DND-41 (cell line): Measurements from ENCODE around the gene DNAJC30.
A peak's percentile ranks its signal among the peaks of the same experiment; 100 is the strongest.

ENCODE experiments used
- ATAC-seq: fragments of 200-7000 bp; cut with Tn5 transposase; 3 replicates; pipeline ENCODE4 v1.9.1; 2021; ENCODE audit warnings: low read depth; ENCODE audit not compliant: insufficient read depth
- DNase-seq: peaks from one replicate; pipeline ENCODE4 v3.0.0-alpha.2; 2020
- H2AFZ ChIP-seq: 2 replicates; pipeline ENCODE4 v1.6.0; 2012; ENCODE audit warnings: low read depth, low read length
- H3K27ac ChIP-seq: 2 replicates; pipeline ENCODE4 v1.5.1; 2012; ENCODE audit warnings: low read length, inconsistent platforms
- H3K27me3 ChIP-seq: fragments of 200-600 bp; sonication (generic); 2 replicates; pipeline ENCODE4 v1.6.0; 2012; ENCODE audit warnings: low read length, mild to moderate bottlenecking, inconsistent platforms; ENCODE audit not compliant: insufficient read depth, poor library complexity
- H3K36me3 ChIP-seq: 2 replicates; pipeline ENCODE4 v1.5.1; 2012; ENCODE audit warnings: low read length, inconsistent platforms; ENCODE audit not compliant: insufficient read depth
- H3K4me1 ChIP-seq: 2 replicates; pipeline ENCODE4 v1.5.1; 2012; ENCODE audit warnings: mild to moderate bottlenecking, low read length; ENCODE audit not compliant: insufficient read depth
- H3K4me2 ChIP-seq: 2 replicates; pipeline ENCODE4 v1.6.0; 2012; ENCODE audit warnings: mild to moderate bottlenecking, moderate library complexity, low read length, inconsistent platforms; ENCODE audit not compliant: insufficient read depth
- H3K4me3 ChIP-seq, 2 experiments: fragments of 200-600 bp in 1 of 2; shearing (Covaris generic) in 1 of 2; 2 replicates each; pipeline ENCODE4 v1.5.1; 2012 to 2016; ENCODE audit warnings: inconsistent platforms in 2 of 2, low read length in 2 of 2, mild to moderate bottlenecking in 2 of 2, low read depth in 1 of 2, moderate library complexity in 1 of 2
- H3K79me2 ChIP-seq: 2 replicates; pipeline ENCODE4 v1.6.0; 2012; ENCODE audit warnings: low read length, inconsistent platforms; ENCODE audit not compliant: insufficient read depth
- H3K9ac ChIP-seq: 2 replicates; pipeline ENCODE4 v1.6.0; 2012; ENCODE audit warnings: low read depth, mild to moderate bottlenecking, inconsistent platforms, low read length, moderate library complexity
- H3K9me3 ChIP-seq: 2 replicates; pipeline ENCODE4 v1.5.1; 2012; ENCODE audit warnings: low read length, moderate library complexity, mild to moderate bottlenecking, inconsistent platforms; ENCODE audit not compliant: insufficient read depth, severe bottlenecking
- H4K20me1 ChIP-seq: 2 replicates; pipeline ENCODE4 v1.6.0; 2012; ENCODE audit warnings: low read length; ENCODE audit not compliant: insufficient read depth
- CTCF ChIP-seq: IDR thresholded peaks from 2 replicates; pipeline ENCODE4 v1.5.1; 2012; ENCODE audit warnings: borderline replicate concordance, low read length, moderate library complexity, mild to moderate bottlenecking; ENCODE audit not compliant: poor library complexity, severe bottlenecking; ENCODE audit errors: extremely low read depth
- EZH2 ChIP-seq: IDR thresholded peaks from 3 replicates; pipeline ENCODE4 v1.6.1; 2012; ENCODE audit warnings: borderline replicate concordance, low read depth, mild to moderate bottlenecking, moderate library complexity, low read length, inconsistent platforms; ENCODE audit not compliant: severe bottlenecking

DNAJC30 gene

GRCh38 chr7:73702665-73703064 lies 19.4 kb upstream of the DNAJC30 start:
- Histone ChIP-seq H3K9ac (no peak overlapping the region), H4K20me1 (peaks cover 19% of the 10 kb centered on the region), H3K9me3 (no peaks in the 10 kb centered on the region), H3K27ac (no peak overlapping the region), H3K27me3 (no peaks in the 10 kb centered on the region), H3K4me3 (no peak overlapping the region), H3K79me2 (no peaks in the 10 kb centered on the region), H3K4me1 (peaks cover 16% of the 10 kb centered on the region), H2AFZ (no peak overlapping the region), H3K36me3 (peaks cover 21% of the 10 kb centered on the region), H3K4me2 (no peak overlapping the region)
- TF ChIP-seq EZH2 (no peak), CTCF (no peak)
- DNase-seq (no peak), ATAC-seq (no peak)

GRCh38 chr7:73702226-73702625 lies 19.0 kb upstream of the DNAJC30 start:
- no peak overlapping the region for H3K4me2 ChIP-seq
- H3K9me3 ChIP-seq = no peaks in the 10 kb centered on the region
- peaks cover 26% of the 10 kb centered on the region for H3K36me3 ChIP-seq
- H3K4me3 ChIP-seq = no peak overlapping the region
- H3K79me2 ChIP-seq = no peaks in the 10 kb centered on the region
- DNase-seq (no peak), ATAC-seq (no peak)
- TF ChIP-seq EZH2 (no peak), CTCF (no peak)
- peaks cover 19% of the 10 kb centered on the region for H4K20me1 ChIP-seq
- no peaks in the 10 kb centered on the region for H3K27me3 ChIP-seq
- no peak overlapping the region for H2AFZ ChIP-seq
- H3K9ac ChIP-seq = no peak overlapping the region
- H3K27ac ChIP-seq = no peak overlapping the region
- peaks cover 12% of the 10 kb centered on the region for H3K4me1 ChIP-seq

- no peak overlapping the region for H3K9ac ChIP-seq
- H3K4me1 ChIP-seq = peaks cover 6% of the 10 kb centered on the region
- no peaks in the 10 kb centered on the region for H3K9me3 ChIP-seq
- ATAC-seq (peak; percentile 43; the same call in 1 of the 3 replicates), DNase-seq (peak; percentile 42)
- no peak overlapping the region for H3K27ac ChIP-seq
- TF ChIP-seq CTCF (peak; percentile 68), EZH2 (no peak)
- peaks cover 33% of the 10 kb centered on the region for H3K36me3 ChIP-seq
- no peak overlapping the region for H3K4me2 ChIP-seq
- no peaks in the 10 kb centered on the region for H3K27me3 ChIP-seq
- peaks cover 19% of the 10 kb centered on the region for H4K20me1 ChIP-seq
- H2AFZ ChIP-seq = no peak overlapping the region
- no peak overlapping the region for H3K4me3 ChIP-seq
- no peaks in the 10 kb centered on the region for H3K79me2 ChIP-seq
Measured at GRCh38 chr7:73701357-73701995, 18.2 kb upstream of the DNAJC30 start.
